Measurements from ENCODE around the gene SIAE. TPM values are rescaled to one million over a fixed set of nuclear protein-coding genes. Genes with fewer than 3 reads are reported as not detected.
A peak's percentile ranks its signal among the peaks of the same experiment; 100 is the strongest.
"Not testable (repeated sequence)": the region's sequence is repeated elsewhere in the genome, so short reads cannot be mapped to it uniquely, and the experiment has no call there.

Gene SIAE
- total RNA-seq, 3 donors from 2014 or later: 1.2 to 1.5 (median 1.3) TPM

GRCh38 chr11:124623861-124624525, 49.5 kb downstream of the SIAE start:
- Mint-ChIP-seq H3K27me3 (ENCODE audit: low read depth) (peaks cover 7% of the 10 kb centered on the region), H3K4me3 (peak overlapping the region; percentile 91), H3K9me3 (no peaks in the 10 kb centered on the region), H3K36me3 (ENCODE audit: insufficient read depth) (peaks cover 22% of the 10 kb centered on the region), H3K4me1 (ENCODE audit: low read depth) (peaks cover 26% of the 10 kb centered on the region)
- DNase-seq: no peak
- ATAC-seq: no peak

- peaks cover 9% of the 10 kb centered on the region for H3K27me3 Mint-ChIP-seq (ENCODE audit: low read depth)
- peak within 1 kb of the TSS; percentile 91 for H3K4me3 Mint-ChIP-seq
- peak; percentile 72 for DNase-seq
- H3K9me3 Mint-ChIP-seq: no peaks in the 10 kb centered on the region
- peak; percentile 99 for ATAC-seq
- peaks cover 26% of the 10 kb centered on the region for H3K4me1 Mint-ChIP-seq (ENCODE audit: low read depth)
- peaks cover 18% of the 10 kb centered on the region for H3K36me3 Mint-ChIP-seq (ENCODE audit: insufficient read depth)
These were observed 50.7 kb downstream of the SIAE start, which contains the start of gene TBRG1 for GRCh38 chr11:124622531-124623451. TSS of gene TBRG1 (plus strand) at chr11:124622864. CDS start at chr11:124623084, 220 bp downstream.

- Mint-ChIP-seq H3K9me3 (no peaks in the 10 kb centered on the region), H3K4me3 (no peak overlapping the region), H3K36me3 (ENCODE audit: insufficient read depth) (peaks cover 1% of the 10 kb centered on the region), H3K27me3 (ENCODE audit: low read depth) (peaks cover 21% of the 10 kb centered on the region), H3K4me1 (ENCODE audit: low read depth) (peaks cover 5% of the 10 kb centered on the region)
- ATAC-seq (no peak), DNase-seq (no peak)
These were observed 54.7 kb downstream of the SIAE start for GRCh38 chr11:124618863-124619262.

GRCh38 chr11:124612567-124613246, 60.8 kb downstream of the SIAE start:
- H3K27me3 Mint-ChIP-seq (ENCODE audit: low read depth): peaks cover 14% of the 10 kb centered on the region
- no peaks in the 10 kb centered on the region for H3K36me3 Mint-ChIP-seq (ENCODE audit: insufficient read depth)
- H3K4me1 Mint-ChIP-seq (ENCODE audit: low read depth): peaks cover 4% of the 10 kb centered on the region
- ATAC-seq (no peak), DNase-seq (no peak)
- H3K4me3 Mint-ChIP-seq: no peak overlapping the region
- H3K9me3 Mint-ChIP-seq: no peaks in the 10 kb centered on the region

GRCh38 chr11:124612045-124612444, 61.5 kb downstream of the SIAE start:
- DNase-seq (no peak), ATAC-seq (peak in 1 of 2 donors; percentile 66)
- no peak overlapping the region for H3K4me3 Mint-ChIP-seq
- H3K4me1 Mint-ChIP-seq (ENCODE audit: low read depth): peaks cover 4% of the 10 kb centered on the region
- H3K36me3 Mint-ChIP-seq (ENCODE audit: insufficient read depth): no peaks in the 10 kb centered on the region
- H3K9me3 Mint-ChIP-seq: no peaks in the 10 kb centered on the region
- peaks cover 10% of the 10 kb centered on the region for H3K27me3 Mint-ChIP-seq (ENCODE audit: low read depth)

- Mint-ChIP-seq H3K36me3 (ENCODE audit: insufficient read depth) (no peaks in the 10 kb centered on the region), H3K27me3 (ENCODE audit: low read depth) (peaks cover 4% of the 10 kb centered on the region), H3K9me3 (no peaks in the 10 kb centered on the region), H3K4me3 (no peak within 1 kb of the TSS), H3K4me1 (ENCODE audit: low read depth) (peaks cover 4% of the 10 kb centered on the region)
- ATAC-seq: no peak
- no peak for DNase-seq
These were observed 62.5 kb downstream of the SIAE start, which contains the start of gene PANX3 for GRCh38 chr11:124611064-124611463. TSS of gene PANX3 (plus strand) at chr11:124611428. CDS start at chr11:124611557, 129 bp downstream.

- no peak overlapping the region for H3K4me3 Mint-ChIP-seq
- no peak for DNase-seq
- ATAC-seq: no peak
These were observed 63.2 kb downstream of the SIAE start for GRCh38 chr11:124610295-124610694.

GRCh38 chr11:124608147-124608546, 65.4 kb downstream of the SIAE start:
- DNase-seq (no peak), ATAC-seq (no peak)
- Mint-ChIP-seq H3K36me3 (ENCODE audit: insufficient read depth) (no peaks in the 10 kb centered on the region), H3K4me3 (no peak overlapping the region), H3K27me3 (ENCODE audit: low read depth) (no peaks in the 10 kb centered on the region), H3K9me3 (no peaks in the 10 kb centered on the region), H3K4me1 (ENCODE audit: low read depth) (peaks cover 4% of the 10 kb centered on the region)

More at GRCh38 chr11:124610295-124610694, 63.2 kb downstream of the SIAE start:
- Mint-ChIP-seq H3K9me3 (no peaks in the 10 kb centered on the region), H3K36me3 (ENCODE audit: insufficient read depth) (no peaks in the 10 kb centered on the region), H3K27me3 (ENCODE audit: low read depth) (peaks cover 4% of the 10 kb centered on the region), H3K4me1 (ENCODE audit: low read depth) (peaks cover 4% of the 10 kb centered on the region)

GRCh38 chr11:124605719-124606118, 67.8 kb downstream of the SIAE start:
- H3K27me3 Mint-ChIP-seq (ENCODE audit: low read depth): peaks cover 9% of the 10 kb centered on the region
- H3K4me3 Mint-ChIP-seq: no peak overlapping the region
- no peaks in the 10 kb centered on the region for H3K36me3 Mint-ChIP-seq (ENCODE audit: insufficient read depth)
- DNase-seq (no peak), ATAC-seq (no peak)
- H3K9me3 Mint-ChIP-seq: no peaks in the 10 kb centered on the region
- H3K4me1 Mint-ChIP-seq (ENCODE audit: low read depth): no peaks in the 10 kb centered on the region

GRCh38 chr11:124602723-124603122, 70.8 kb downstream of the SIAE start:
- not testable (repeated sequence) for H3K36me3 Mint-ChIP-seq (ENCODE audit: insufficient read depth); H3K4me1 Mint-ChIP-seq (ENCODE audit: low read depth); H3K9me3 Mint-ChIP-seq; H3K4me3 Mint-ChIP-seq; DNase-seq; ATAC-seq
- H3K27me3 Mint-ChIP-seq (ENCODE audit: low read depth): peaks cover 12% of the 10 kb centered on the region

- Mint-ChIP-seq H3K9me3 (no peaks in the 10 kb centered on the region), H3K36me3 (ENCODE audit: insufficient read depth) (no peaks in the 10 kb centered on the region), H3K4me3 (no peak overlapping the region), H3K4me1 (ENCODE audit: low read depth) (no peaks in the 10 kb centered on the region), H3K27me3 (ENCODE audit: low read depth) (peaks cover 17% of the 10 kb centered on the region)
- DNase-seq: no peak
- no peak for ATAC-seq
These were observed 71.3 kb downstream of the SIAE start for GRCh38 chr11:124602193-124602592.

GRCh38 chr11:124600621-124601320, 72.8 kb downstream of the SIAE start:
- Mint-ChIP-seq H3K4me3 (no peak overlapping the region), H3K9me3 (no peaks in the 10 kb centered on the region), H3K36me3 (ENCODE audit: insufficient read depth) (no peaks in the 10 kb centered on the region), H3K4me1 (ENCODE audit: low read depth) (no peaks in the 10 kb centered on the region), H3K27me3 (ENCODE audit: low read depth) (peaks cover 21% of the 10 kb centered on the region)
- DNase-seq (no peak), ATAC-seq (no peak)

GRCh38 chr11:124597626-124598025, 75.9 kb downstream of the SIAE start:
- Mint-ChIP-seq H3K9me3 (no peaks in the 10 kb centered on the region), H3K4me3 (no peak overlapping the region), H3K4me1 (ENCODE audit: low read depth) (no peaks in the 10 kb centered on the region), H3K27me3 (ENCODE audit: low read depth) (peaks cover 28% of the 10 kb centered on the region), H3K36me3 (ENCODE audit: insufficient read depth) (no peaks in the 10 kb centered on the region)
- DNase-seq: no peak
- ATAC-seq: no peak

GRCh38 chr11:124595302-124595701, 78.2 kb downstream of the SIAE start:
- Mint-ChIP-seq H3K27me3 (ENCODE audit: low read depth) (peaks cover 17% of the 10 kb centered on the region), H3K9me3 (no peaks in the 10 kb centered on the region), H3K4me3 (no peak overlapping the region), H3K36me3 (ENCODE audit: insufficient read depth) (no peaks in the 10 kb centered on the region), H3K4me1 (ENCODE audit: low read depth) (no peaks in the 10 kb centered on the region)
- DNase-seq (no peak), ATAC-seq (no peak)
